HK-2 (cell line): Measurements from ENCODE around the gene USP14.

Source experiments
- DNase-seq: peaks from one replicate; pipeline ENCODE4 v3.0.0-alpha.2; 2018; ENCODE audit not compliant: unreplicated experiment

The USP14 gene

GRCh38 chr18:227902-228301, 69.5 kb downstream of the USP14 start:
- DNase-seq = no peak

GRCh38 chr18:228586-228985, 70.2 kb downstream of the USP14 start:
- no peak for DNase-seq

DNA sequence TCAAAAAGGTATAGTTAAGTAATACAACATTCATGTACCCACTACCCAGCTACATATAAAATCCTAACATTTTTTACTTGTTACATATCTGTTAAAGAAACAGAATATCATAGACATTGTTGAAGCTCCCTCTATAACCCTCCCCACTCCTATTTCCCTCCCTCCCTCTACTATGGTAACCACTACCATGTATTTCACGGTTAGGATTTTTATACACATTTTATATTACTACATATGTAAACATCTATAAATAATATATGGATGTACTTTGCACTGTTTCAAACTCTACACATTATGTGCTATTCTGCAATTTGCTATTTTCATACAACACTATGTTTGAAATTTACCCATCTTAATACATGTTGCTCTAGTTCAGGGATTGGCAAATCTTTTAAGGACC, 73.2 kb downstream of the USP14 start:
- DNase-seq = no peak

DNA sequence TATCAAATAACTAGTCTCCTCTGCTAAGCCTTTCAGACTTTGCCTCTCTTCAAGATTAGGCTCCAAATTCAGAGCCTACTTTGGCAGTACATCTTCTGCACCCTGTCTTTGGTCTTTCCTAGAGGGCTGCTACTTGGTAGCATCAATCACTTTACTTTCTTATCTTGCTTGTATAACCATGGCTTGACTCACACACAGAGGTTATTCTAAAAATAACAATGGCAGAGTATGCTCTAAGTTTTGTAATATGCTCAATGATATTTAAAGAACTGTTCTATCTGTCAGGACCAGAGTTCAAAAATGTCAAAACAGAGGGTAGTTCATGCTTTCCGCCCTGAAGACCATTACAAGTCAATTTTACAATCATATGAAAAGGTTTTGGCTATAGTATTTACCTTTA, 81.8 kb downstream of the USP14 start:
- DNase-seq = no peak

DNA sequence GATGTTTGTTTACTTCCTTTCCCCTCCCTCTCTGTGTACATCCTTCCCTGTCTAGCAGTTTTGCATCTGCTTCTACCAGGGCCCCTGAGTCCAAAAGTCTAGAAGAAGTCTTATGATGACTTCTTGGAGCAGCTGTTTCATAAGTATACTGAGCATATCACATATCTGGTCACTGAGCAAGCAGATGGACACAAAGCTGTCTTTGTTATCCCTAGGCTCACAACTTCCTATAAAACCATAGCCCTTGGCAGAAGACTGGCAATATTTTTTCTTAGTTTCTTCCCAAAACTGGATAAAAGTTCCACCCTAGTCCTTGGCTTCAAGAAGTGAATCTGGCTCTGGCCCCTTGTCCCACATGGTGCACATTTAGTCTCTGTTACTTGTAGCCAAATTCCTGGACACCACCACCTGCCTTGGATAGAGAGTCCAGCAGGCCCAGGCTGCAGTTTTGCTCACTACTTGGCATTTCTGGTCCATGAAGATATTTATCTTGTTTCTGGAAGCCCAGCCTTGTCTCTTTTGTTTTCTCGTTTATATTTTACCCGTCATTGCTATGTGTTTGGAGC, 87.0 kb downstream of the USP14 start:
- no peak for DNase-seq

DNA sequence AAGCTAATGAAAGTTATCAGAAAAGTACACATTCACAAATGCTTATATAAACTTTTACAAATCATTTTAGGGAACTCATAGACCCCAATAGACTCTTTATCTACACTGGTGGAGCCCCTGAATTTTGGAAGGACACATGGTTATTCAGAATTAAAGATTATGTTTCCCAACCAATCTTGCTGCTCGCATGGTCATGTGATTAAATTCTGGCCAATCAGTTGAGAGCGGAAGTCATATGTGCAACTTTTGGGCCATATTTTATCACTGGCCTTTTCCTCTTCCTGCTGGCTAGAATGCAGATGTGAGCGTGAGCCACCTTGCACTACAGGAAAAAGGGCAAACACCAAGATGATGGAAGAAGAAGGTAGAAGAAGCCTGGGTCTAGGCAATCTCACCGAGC, 89.7 kb downstream of the USP14 start:
- no peak for DNase-seq

- no peak for DNase-seq
These were observed 92.3 kb downstream of the USP14 start for GRCh38 chr18:250685-251084.

DNA sequence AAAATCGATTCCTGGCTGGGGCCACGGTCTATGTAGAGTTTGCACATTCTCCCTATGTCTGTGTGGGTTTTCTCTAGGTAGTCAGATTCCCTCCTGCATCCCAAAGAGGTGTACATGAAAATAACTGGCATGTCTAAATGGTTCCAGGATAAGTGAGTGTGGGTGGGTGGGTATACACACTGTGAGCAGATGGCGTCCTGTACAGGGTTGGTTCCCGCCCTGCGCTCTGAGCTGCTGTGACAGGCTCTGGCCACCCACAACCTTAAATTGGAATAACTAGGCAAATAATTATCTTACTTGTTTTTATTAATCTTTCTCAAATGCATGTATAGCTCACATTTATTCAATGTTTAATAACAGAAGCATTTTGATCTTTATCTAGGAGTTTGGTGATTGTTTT, 93.2 kb downstream of the USP14 start:
- DNase-seq = no peak

DNA sequence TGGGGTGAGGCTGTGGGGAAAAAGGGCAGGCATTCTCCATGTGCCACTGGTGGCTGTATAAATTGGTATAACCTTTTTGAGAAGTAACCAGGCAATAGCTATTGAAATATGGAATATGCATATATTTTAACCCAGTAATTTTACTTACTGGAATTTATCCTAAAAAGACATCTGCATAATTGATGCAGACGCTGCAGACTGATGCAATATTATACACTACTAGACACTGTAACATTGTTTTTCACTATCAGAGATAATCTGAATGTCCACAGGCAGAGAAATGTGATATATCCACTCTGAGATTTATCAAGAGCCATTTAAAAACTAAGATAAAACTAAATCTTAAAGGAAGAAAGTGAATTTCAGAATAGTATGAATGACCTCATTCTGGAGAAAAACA, 94.8 kb downstream of the USP14 start:
- DNase-seq = no peak

DNA sequence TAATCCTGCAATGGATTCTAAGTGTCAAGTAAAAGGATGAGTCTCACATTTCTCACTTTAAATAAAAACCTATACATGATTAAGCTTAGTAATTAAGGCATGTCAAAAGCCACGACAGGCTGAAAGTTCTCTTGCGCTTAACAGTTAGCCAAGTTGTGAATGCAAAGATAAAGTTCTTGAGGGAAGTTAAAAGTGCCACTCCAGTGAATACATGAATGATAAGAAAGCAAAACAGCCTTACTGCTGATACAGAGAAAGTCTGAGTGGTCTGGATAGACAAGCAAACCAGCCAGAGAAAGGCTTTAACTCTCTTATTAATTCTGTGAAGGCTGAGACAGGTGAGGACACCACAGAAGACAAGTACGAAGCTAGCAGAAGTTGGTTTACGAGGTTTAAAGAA, 96.8 kb downstream of the USP14 start:
- no peak for DNase-seq

DNA sequence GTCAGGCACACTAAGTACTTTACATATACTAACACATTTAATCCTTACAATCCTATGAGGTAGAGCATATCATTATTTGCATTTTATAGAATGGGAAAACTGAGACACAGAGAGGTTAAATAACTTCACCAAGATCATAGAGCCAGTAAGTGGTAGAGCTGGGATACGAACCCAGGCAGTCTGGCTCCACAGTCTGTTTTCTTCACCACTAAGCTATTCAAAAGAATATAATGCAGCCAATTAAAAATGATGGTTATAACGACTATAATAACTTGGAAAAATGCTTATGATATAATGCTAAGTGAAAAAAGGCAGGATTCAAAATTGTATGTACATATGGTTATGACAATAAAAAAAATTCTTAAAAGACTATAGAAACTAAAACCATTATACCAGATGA, 102.2 kb downstream of the USP14 start:
- DNase-seq = no peak

- no peak for DNase-seq
These were observed 103.2 kb downstream of the USP14 start for GRCh38 chr18:261398-262073.
